GM18907 (cell line): ENCODE measurements around the gene DLL4.
"Not testable (repeated sequence)": the region's sequence is repeated elsewhere in the genome, so short reads cannot be mapped to it uniquely, and the experiment has no call there.

Experiments used
- ATAC-seq: cut with Tn5 transposase; IDR thresholded peaks from one replicate; pipeline ENCODE4 v1.9.1; 2021; ENCODE audit warnings: mild to moderate bottlenecking, moderate library complexity; ENCODE audit not compliant: unreplicated experiment

The DLL4 gene

GRCh38 chr15:40958146-40958545, 29.0 kb downstream of the DLL4 start:
- ATAC-seq: no peak

GRCh38 chr15:40958723-40959122, 29.6 kb downstream of the DLL4 start:
- no peak for ATAC-seq

GRCh38 chr15:40959331-40960141, 30.4 kb downstream of the DLL4 start:
- ATAC-seq: no peak

- ATAC-seq: no peak
Measured at GRCh38 chr15:40960151-40960885, 31.2 kb downstream of the DLL4 start.

- no peak for ATAC-seq
Measured at GRCh38 chr15:40960925-40961324, 31.8 kb downstream of the DLL4 start.

GRCh38 chr15:40961740-40962139, 32.6 kb downstream of the DLL4 start:
- not testable (repeated sequence) for ATAC-seq

DNA sequence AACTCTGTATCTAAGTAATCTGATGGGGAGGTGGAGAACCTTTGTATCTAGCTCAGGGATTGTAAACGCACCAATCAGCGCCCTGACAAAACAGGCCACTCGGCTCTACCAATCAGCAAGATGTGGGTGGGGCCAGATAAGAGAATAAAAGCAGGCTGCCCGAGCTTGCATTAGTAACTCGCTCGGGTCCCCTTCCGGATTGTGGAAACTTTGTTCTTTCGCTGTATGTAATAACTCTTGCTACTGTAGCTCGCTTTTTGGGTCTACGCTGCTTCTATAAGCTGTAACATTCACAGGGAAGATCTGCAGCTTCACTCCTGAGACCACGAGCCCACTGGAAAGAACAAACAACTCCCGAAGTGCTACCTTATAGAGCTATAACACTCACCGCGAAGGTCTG, 33.2 kb downstream of the DLL4 start:
- ATAC-seq: not testable (repeated sequence)

DNA sequence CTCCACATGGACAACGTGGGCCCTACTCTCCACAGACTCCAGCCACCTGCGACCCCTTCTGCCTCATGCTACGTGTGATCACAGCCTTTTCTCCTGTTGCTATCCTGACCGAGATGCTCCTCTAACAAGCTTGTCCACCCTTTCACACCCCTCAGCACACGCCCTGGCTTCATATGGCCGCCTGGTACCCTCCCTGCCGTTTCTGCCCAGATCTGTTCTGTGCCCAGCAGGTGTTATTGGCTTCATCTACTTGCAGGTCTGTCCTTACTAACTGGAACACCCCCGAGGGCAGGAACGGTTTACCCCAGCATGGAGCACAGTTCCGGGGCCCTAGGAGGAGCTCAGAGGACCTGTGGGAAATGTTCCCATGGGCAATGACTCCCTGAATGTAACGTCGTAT, 34.1 kb downstream of the DLL4 start:
- ATAC-seq: no peak

DNA sequence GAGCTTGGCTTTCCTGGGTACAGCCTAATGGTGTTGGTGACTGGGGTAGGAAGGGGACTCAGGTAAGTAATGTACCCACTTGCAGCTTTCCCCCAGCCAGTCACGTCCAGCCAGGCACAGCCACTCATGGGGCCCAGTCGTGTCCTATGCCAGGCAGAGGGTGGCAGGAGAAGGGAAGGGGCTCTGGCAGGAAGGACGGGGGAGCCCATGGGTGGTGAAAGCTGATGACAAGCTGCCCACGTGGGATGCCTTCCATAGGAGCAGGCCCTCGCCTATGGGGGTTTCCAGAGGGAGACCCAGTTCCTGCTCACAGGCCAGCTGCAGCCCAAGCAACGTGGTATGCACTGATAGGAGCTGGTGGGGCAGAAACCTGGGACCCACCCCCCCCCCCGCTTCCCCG, 34.9 kb downstream of the DLL4 start:
- ATAC-seq: no peak

DNA sequence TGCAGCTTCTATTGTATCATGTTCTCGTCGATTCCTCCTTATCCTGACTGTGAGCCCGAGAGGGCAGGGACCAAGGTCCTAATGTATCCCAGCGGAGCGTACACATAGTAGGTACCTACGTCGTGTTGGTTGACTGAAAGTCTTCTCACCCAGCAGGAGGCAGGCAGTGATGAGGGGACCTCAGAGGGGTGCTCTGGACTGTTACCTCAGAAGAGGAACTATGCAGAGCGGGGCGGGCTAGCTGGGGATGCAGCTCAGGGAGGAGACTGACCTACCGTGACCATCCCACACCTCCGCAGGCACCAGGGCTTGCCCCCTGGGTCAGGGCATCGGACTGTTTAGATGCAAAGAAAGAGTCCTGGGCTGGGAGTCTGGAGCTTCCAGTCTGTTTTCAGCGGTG, 35.5 kb downstream of the DLL4 start:
- ATAC-seq: no peak

- no peak for ATAC-seq
Measured at GRCh38 chr15:40968290-40969085, 39.3 kb downstream of the DLL4 start.

GRCh38 chr15:40969363-40969762, 40.2 kb downstream of the DLL4 start:
- ATAC-seq: no peak

GRCh38 chr15:40974879-40975278, 45.7 kb downstream of the DLL4 start:
- ATAC-seq: no peak

- no peak for ATAC-seq
Measured at GRCh38 chr15:40976819-40977218, 47.7 kb downstream of the DLL4 start.

GRCh38 chr15:40978141-40978540, 49.0 kb downstream of the DLL4 start:
- ATAC-seq: no peak

GRCh38 chr15:40978562-40978961, 49.4 kb downstream of the DLL4 start:
- no peak for ATAC-seq

DNA sequence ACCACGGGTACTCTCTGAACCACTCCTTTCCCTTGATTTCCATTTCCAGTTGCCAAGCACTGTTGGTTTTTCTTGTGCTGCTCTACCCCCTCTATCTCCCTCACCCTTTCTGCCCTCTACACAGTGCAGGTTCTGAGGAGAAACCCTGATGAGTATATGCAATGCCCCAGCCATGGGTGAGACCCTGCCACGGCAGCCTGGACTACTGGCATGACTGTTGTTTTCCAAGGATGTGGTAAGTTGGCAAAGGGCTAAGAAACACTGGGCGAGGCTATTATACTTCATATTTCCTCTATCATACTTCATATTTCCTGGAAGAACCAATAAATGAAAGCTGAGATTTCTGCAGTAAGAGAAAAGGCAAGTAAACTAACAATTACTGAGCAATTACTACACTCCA, 52.0 kb downstream of the DLL4 start:
- ATAC-seq: no peak

GRCh38 chr15:40982855-40983254, 53.7 kb downstream of the DLL4 start:
- no peak for ATAC-seq

DNA sequence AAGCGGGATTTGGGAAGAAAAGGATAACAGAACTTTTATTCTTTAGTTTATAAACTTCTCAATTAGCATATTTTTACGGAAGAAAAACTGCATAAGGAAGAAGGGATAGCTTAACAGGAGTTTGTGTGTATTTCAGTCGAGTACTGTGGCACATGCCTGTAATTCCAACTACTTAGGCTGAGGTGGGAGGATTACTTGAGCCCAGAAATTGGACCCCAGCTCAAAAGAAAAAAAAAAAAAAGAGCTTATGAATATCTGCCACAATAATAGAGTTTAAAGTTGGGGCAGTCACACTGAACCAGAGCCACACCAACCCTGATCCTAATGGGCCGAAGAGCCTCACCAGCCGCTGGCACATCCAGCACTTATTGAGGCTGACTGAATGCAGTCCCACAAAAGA, 55.3 kb downstream of the DLL4 start:
- no peak for ATAC-seq

DNA sequence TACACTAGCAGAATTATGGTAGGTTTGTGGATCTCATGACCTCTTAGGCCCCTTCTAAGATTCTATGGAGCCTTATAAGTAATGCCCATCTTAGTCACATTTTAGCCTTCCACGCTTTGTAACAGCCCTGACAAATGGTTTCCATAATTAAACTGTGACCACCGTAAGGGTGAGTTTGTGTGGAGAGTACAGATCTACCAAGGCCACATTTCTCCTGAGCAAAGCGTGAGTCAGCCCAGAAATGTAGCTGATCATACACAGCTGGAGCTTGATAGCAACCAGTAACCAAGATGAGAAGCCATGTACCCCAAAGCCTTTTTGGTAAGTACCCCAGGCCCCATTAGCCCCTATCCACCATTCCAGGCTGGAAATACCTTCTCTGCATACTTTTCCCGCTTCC, 55.8 kb downstream of the DLL4 start:
- ATAC-seq: no peak

DNA sequence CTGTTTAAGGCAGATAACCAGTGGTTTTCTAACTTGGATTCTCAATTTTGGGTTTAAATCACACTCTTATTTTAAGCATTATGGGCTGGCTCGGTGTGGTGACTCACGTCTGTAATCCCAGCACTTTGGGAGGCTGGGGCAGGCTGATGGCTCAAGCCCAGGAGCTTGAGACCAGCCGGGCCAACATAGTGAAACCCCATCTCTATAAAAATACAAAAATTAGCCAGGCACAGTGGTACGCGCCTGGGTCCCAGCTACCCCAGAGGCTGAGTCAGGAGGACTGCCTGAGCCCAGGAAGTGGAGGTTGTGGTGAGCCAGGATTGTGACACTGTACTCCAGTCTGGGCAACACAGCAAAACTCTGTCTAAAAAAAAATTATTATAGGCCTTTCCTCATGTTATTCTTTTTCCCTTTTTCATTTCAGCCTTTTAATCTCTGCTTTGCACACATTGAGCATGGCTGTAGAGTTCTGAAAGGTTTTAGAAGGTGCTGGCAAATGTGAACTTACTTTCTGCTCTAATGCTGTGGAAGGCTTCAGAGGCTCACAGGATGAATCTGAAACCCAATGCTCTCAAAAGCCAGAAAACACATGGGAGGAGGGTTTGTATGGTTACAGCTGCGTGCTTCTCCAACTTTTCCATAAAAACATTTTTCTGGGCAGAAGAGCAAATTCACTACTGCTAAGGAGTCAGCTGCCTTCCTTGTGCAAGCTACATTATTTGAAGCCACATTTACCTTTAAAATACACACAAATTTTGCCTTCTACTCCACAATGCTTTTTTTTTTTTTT, 56.6 kb downstream of the DLL4 start:
- no peak for ATAC-seq
